K562 treated with DMSO at 1 percent for 4 hours (cell line): Measurements from ENCODE around the gene ZNF687. TPM values are rescaled to one million over a fixed set of nuclear protein-coding genes. Genes with fewer than 3 reads are reported as not detected.

Source experiments
- total RNA-seq: library from RNA; unstranded; fragments of 300-600 nt; gene quantifications from 2 replicates; pipeline ENCODE4 v1.2.3, GENCODE V29; 2022; ENCODE audit not compliant: insufficient read depth

ZNF687 gene
- total RNA-seq = 32.1 and 35.0 TPM in 2 replicates

GRCh38 chr1:151281969-151282882 is at the start of gene ZNF687:
Gene ZNF687, plus strand, starts transcription at chr1:151282299. Its CDS starts 3,993 bp downstream, at chr1:151286292.

GRCh38 chr1:151254217-151255213 is 27.6 kb upstream of the ZNF687 start, which contains the start of gene PSMD4:
Gene PSMD4, plus strand, starts transcription at chr1:151254734. Its CDS starts 49 bp downstream, at chr1:151254783.

GRCh38 chr1:151327223-151327902 is 45.3 kb downstream of the ZNF687 start, which contains the start of gene PI4KB:
Gene PI4KB, minus strand, starts transcription at chr1:151327416. Its CDS starts 10,935 bp downstream, at chr1:151316481.

Other genes starting within 250 kb of the ZNF687 start
- 0.73 and 2.2 TPM in 2 replicates for gene BNIPL, start 245.7 kb upstream of the ZNF687 start, total RNA-seq
- gene C1orf56, start 234.5 kb upstream of the ZNF687 start, total RNA-seq = 2.8 and 3.7 TPM in 2 replicates
- gene CDC42SE1, start 222.7 kb upstream of the ZNF687 start, total RNA-seq = 37.7 and 44.2 TPM in 2 replicates
- gene MLLT11, start 221.9 kb upstream of the ZNF687 start, total RNA-seq = 6.1 TPM in 2 replicates
- 3.3 and 5.0 TPM in 2 replicates for gene GABPB2, start 211.5 kb upstream of the ZNF687 start, total RNA-seq
- gene SEMA6C, start 135.7 kb upstream of the ZNF687 start, total RNA-seq = 2.6 and 4.4 TPM in 2 replicates
- gene TNFAIP8L2, start 125.7 kb upstream of the ZNF687 start, total RNA-seq = not detected in 2 replicates
- gene LYSMD1, start 116.4 kb upstream of the ZNF687 start, total RNA-seq = 1.6 and 3.4 TPM in 2 replicates
- gene SCNM1, start 116.2 kb upstream of the ZNF687 start, total RNA-seq = 37.1 and 44.6 TPM in 2 replicates
- 3.8 TPM in 1 of 2 replicates, not detected in the other for gene TMOD4, start 106.3 kb upstream of the ZNF687 start, total RNA-seq
- gene VPS72, start 92.1 kb upstream of the ZNF687 start, total RNA-seq = 58.4 and 60.6 TPM in 2 replicates
- gene PIP5K1A, start 83.7 kb upstream of the ZNF687 start, total RNA-seq = 17.1 and 23.3 TPM in 2 replicates
- 281 and 328 TPM in 2 replicates for gene PSMD4, start 27.6 kb upstream of the ZNF687 start, total RNA-seq
- gene PI4KB, start 45.1 kb downstream of the ZNF687 start, total RNA-seq = 45.5 and 52.6 TPM in 2 replicates
- 16.9 TPM in 2 replicates for gene RFX5, start 65.0 kb downstream of the ZNF687 start, total RNA-seq
- 38.9 and 48.8 TPM in 2 replicates for gene SELENBP1, start 90.4 kb downstream of the ZNF687 start, total RNA-seq
- gene PSMB4, start 117.3 kb downstream of the ZNF687 start, total RNA-seq = 440 and 455 TPM in 2 replicates
- gene POGZ, start 177.2 kb downstream of the ZNF687 start, total RNA-seq = 16.4 and 20.7 TPM in 2 replicates
- gene CGN, start 229.1 kb downstream of the ZNF687 start, total RNA-seq = not detected in 2 replicates